NCI-H1436 treated with DMSO at 0.1 percent for 48 hours (cell line): ENCODE data around the gene NPTX1.
"Not testable (repeated sequence)": the region's sequence is repeated elsewhere in the genome, so short reads cannot be mapped to it uniquely, and the experiment has no call there.

Experiments
- DNase-seq: peaks from one replicate; lab custom pipeline; 2025; lab: John Stamatoyannopoulos, UW

NPTX1 gene, protein sequence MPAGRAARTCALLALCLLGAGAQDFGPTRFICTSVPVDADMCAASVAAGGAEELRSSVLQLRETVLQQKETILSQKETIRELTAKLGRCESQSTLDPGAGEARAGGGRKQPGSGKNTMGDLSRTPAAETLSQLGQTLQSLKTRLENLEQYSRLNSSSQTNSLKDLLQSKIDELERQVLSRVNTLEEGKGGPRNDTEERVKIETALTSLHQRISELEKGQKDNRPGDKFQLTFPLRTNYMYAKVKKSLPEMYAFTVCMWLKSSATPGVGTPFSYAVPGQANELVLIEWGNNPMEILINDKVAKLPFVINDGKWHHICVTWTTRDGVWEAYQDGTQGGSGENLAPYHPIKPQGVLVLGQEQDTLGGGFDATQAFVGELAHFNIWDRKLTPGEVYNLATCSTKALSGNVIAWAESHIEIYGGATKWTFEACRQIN

DNA sequence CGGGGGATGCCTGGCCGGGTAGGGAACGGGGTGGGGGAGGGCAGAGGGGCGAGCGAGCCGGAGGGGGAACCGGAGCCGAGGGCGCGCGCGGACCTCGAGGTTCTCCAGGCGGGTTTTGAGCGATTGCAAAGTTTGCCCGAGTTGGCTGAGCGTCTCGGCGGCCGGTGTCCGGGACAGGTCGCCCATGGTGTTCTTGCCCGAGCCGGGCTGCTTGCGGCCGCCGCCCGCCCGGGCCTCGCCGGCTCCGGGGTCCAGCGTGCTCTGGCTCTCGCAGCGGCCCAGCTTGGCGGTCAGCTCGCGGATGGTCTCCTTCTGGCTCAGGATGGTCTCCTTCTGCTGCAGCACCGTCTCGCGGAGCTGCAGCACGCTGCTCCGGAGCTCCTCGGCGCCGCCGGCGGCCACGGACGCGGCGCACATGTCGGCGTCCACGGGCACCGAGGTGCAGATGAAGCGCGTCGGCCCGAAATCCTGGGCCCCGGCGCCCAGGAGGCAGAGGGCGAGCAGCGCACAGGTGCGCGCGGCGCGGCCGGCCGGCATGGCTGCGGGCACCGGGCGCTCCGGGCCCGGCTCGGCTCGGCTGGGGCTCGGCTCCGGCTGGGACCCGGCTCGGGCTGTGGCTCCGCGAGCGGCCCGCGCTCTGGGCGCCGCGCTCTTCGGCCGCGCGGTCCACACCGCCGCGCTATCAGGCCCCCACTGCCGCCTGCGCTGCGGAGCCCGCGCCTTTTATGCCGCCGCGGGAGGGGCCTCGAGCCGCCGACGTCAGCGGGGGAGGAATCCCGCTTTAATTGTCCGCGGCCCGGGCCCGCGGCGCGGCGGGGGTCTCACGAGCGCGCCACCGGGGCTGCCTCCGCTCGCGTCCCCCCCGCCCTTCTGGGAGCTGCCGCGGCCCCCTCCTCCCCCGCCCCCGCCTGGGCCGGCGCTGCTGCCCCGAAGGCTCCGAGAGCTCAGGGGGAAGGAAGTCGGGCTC is at the start of gene NPTX1:
TSS of gene NPTX1 (minus strand) at position 698 of the 967 bp plus-strand sequence. CDS start at position 537, 161 bp downstream.
- DNase-seq = no peak

DNA sequence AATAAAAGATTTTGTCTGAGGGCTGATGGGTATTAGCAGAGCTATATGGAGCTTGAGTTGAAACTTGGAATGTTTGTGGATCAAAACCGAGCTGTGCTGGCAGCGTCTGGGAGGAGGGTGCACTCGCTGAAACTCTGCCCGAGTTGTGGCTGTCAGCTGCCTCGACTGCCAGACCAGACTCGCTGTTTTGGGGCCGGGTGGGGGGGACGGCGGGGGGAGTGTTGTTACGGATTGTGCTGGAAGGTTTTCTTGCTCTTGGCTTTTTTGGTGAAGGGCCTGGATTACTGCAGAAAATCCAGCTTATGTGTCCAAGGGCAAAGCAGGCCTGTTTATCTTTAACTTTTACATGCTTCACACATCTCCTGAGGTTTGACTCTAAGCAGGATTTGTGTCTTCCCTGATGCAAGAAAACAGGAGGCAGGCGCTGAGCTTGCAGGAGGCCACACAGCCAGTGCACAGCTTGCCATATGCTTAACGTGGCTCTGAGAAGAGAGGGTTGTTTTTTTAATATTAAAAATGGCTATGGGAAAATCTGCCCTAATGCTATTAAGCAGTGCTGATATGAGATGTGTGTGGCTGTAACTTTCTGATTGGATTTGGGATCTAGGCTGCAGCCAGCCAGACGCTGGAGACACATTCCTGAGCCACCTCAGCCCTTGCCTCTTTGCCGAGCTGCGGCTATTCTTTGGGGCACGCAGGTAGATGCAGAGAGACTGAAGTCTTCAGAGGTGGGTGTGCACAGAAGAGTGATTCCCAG is 47.7 kb upstream of the NPTX1 start:
- DNase-seq = no peak

- DNase-seq = no peak
Observed at GRCh38 chr17:80523054-80523744, 46.8 kb upstream of the NPTX1 start.

DNA sequence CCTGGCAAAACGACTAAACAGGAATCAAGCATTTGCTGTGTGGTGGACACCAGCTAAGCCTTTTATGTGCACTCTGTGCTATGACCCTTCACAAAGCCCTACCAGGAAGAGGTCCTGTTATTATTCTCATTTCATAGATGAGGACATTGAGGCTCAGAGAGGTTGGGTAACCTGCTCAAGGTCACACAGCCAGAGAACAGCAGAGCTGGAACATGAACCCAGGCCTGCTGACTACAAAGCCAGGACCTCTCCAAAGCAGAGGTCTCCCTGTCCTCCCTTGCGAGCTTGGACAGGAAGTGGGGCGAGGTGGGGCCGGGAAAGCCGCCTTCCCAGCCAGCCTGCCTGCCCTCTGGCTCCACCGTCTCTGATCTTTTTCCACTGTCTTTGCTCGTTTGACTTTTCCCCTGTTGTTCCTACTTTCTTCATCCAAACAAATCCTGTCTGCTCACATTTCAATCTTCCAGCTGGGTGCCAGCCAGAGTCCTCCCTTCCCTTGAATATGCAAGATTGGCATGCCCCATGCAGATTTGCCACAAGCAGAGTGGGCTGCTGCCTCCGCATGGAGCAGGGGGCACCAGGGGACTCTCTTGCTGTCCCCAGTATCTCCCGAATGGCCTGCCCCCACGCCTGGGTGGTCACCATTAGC is 44.5 kb upstream of the NPTX1 start:
- no peak for DNase-seq

DNA sequence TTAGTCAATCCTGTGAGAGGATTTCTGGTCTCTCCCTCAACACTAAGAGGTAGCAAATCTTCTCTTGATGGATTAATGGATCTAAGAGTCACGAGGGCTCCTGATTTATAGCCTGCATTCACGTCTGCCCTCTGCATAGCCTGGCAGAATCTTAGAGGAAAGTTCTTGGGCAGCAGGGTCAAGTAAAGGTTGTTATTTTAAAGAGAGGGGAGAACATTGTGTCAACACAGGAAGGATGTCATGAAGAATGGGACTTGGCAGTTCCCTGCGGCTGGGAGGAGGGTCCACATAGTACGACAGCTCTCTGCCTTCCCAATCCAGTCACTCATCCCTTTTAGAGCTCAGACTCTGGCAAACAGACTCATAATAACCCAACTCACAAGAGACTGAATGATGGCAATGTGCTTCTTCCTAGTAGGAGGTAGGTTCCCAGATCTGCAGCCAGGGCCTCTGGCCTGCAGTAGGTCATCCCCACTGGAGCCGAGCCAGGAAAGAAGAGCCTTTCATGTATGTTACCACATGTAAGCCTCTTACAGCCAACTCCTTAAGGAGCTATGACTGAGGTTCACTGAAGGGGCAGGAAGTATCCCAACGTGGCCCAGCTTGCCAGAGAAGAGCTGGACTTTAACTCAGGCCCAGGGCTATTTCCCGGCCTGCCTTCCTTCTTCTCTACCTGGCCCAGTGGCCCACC is 42.8 kb upstream of the NPTX1 start:
- no peak for DNase-seq

DNA sequence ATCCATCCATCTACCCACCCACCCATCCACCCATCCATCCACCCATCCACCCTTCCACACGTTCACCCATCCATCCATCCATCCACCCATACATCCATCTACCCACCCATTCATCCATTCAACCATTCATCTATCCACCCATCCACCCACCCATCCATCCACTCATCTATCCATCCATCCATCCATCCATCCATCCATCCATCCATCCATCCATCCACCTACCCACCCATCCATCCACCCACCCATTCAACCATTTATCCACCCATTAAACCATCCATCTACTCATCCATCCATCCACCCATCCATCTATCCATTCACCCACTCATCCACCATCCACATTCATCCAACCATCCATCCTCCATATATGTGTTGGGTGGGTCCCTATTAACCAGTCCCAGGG is 42.0 kb upstream of the NPTX1 start:
- no peak for DNase-seq

GRCh38 chr17:80517641-80518040 is 41.2 kb upstream of the NPTX1 start:
- no peak for DNase-seq

DNA sequence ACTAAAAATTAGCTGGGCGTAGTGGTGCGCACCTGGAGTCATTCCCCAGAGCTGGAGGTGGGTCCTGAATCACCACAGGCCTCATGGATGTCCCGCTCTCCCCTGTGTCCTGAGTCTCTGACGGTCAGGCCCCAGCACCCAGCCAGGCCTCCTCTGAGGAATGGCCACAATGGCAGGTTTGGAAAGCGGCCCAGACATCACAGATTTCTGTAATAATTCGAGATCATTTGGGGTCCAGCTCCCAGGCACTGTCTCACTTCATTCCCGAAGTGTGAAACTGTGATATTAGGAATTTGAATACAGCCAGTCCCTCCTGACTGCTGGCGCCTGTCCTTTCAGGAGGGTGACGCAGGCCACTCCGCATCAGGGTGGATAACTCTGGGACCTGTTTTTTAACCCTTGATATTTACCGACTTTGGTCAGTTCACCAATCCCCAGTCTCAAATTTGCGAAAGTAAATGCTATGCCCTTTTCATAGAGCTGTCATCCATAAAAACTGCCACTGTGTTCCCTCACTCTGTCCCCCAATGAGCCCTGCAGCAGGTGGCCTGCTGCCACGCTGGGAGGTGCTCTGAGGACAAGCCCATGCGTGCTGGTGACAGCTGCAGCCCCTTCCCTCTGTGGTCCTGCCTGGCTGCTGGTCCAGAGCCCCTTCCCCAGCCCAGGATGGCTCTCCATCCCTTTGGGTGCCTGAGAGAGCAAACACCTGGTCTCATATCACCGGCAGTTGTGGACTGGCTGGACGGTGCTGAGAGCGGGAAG is 39.9 kb upstream of the NPTX1 start:
- no peak for DNase-seq

DNA sequence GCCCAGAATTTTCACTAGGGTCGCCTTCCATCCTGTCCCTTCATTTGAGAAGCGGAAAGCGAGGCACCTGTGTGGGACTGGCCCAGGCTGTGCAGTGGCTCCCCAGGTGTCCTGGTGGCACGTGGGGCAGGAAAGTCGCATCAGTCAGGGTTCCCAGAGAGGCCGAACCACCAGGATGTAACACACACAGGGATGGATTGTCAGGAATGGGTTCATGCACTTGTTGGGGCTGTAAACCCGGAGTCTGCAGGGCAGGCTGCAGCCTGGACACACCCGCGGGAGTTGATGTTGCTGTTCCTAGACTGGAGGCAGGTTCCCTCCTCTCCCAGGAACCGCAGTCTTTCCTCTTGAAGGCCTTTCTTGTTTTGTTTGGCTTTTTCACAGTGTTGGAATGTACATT is 37.5 kb upstream of the NPTX1 start:
- no peak for DNase-seq

DNA sequence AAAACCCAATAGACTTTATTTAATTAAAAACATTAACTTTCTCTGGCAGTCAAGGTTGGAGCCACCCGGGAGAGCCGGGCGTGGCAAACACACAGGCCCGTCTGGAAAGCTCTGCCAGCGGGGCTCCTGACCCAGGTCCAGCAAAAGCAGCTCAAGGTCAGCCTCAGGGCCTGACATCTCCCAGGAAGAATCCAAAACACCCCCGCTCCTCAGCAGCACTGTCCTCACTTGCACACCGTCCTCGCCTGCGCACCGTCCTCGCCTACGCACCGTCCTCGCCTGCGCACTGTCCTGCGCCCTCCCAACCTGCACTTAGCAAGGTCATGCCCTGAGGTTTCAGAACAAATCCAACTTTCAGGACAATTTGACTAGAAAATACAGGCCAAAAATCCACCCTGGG is 36.8 kb upstream of the NPTX1 start:
- no peak for DNase-seq

GRCh38 chr17:80512233-80512632 is 35.8 kb upstream of the NPTX1 start:
- DNase-seq = no peak

DNA sequence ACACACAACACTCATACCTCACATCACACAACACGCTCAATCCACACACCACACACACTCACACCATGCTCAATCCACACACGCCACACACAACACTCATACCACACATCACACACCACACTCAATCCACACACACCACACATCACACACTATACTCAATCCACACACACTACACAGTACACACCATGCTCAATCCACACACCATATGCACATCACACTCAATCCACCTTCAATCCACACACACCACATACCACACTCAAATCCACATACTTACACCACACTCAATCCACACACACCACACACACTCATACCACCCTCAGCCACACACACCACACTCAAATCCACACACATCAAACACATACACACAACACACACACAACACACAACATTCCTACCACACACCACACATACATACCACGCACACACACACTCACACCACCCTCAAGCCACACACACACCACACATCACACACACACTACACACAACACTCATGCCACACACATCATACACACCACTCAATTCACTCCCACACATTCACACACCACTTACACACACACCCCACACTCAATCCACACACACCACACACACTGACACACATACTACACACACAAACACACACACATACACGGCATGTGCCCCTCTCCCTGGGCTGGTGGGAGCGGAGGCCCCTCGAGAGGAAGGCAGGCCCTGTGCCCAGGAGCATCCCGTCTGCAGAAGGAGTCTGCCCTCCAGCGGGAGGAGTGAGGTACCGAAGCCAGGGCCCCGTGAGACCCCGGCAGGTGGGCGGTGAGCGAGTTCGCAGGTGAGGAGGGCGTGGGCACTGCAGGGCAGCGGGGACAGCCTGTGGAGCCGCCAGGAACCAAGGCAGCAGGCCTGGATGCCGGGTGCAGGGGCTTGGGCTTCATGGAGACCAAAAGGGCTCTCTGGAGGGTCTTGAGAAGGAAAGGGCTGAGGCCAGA is 35.1 kb upstream of the NPTX1 start:
- DNase-seq = no peak

- no peak for DNase-seq
Observed at GRCh38 chr17:80510772-80511171, 34.4 kb upstream of the NPTX1 start.

DNA sequence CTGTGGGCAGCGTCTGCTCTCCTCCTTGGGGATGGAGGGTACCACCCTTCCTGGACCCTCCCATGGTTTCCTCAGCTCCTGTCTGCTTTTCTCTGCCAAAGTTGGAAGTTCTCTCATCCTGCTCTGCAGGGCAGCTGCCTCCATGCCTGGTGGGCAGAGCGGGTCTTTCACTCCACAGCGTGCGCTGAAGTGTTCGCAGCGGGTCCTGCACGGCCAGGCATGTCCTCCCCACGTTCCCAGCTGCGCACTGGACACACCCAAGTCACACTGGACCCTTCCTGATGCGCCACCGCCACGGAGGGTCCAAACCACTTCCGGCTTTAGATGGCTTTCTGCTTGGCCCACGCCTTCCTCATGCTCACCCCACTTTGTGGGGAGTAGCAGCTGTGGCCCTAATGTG is 33.7 kb upstream of the NPTX1 start:
- no peak for DNase-seq

- DNase-seq = no peak
Observed at GRCh38 chr17:80509311-80509710, 32.9 kb upstream of the NPTX1 start.

GRCh38 chr17:80507965-80508364 is 31.6 kb upstream of the NPTX1 start:
- no peak for DNase-seq

GRCh38 chr17:80507177-80507576 is 30.8 kb upstream of the NPTX1 start:
- not testable (repeated sequence) for DNase-seq

DNA sequence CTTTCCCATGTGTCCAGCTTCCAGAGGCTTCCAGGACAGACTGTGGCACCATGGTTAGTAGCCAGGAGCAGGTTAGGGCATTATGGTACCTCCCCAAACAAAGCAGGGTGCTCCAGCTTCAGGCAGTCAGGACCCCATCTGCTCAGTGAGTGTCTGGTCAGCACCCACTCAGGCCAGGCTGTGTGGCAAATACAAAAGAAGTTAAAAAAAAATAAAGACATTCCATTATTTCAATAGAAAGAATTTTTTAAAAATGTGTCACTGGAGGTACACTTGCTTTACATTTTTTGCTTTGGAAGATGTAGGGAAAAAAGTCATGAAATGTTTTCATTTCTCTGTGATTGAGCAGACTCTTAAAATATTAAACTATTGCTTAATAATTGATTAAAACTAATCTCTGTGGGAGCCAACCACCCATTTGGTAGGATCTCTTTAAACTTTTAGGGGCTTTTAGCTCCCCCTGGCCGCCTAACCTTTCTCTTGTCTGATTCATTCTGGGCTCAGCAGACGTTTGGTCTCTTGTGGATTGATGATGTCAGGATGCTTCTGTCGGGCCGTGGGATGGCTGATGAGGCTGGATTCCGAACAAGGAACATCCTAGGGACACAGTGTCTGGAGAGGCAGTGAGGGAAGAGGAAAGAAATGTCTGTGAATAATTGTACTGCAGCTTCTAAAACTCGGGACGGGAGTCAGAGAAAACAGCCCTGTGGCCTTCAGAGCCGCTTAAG is 28.4 kb upstream of the NPTX1 start:
- DNase-seq = no peak
